ENCODE results near the gene FKBP1B. TPM values are rescaled to one million over a fixed set of nuclear protein-coding genes. Genes with fewer than 3 reads are reported as not detected.
"Not testable (repeated sequence)": the region's sequence is repeated elsewhere in the genome, so short reads cannot be mapped to it uniquely, and the experiment has no call there.

Gene FKBP1B
- total and polyA plus RNA-seq, 3 experiments from 2014 or later: 2.5 to 5.3 (median 3.7) TPM

DNA sequence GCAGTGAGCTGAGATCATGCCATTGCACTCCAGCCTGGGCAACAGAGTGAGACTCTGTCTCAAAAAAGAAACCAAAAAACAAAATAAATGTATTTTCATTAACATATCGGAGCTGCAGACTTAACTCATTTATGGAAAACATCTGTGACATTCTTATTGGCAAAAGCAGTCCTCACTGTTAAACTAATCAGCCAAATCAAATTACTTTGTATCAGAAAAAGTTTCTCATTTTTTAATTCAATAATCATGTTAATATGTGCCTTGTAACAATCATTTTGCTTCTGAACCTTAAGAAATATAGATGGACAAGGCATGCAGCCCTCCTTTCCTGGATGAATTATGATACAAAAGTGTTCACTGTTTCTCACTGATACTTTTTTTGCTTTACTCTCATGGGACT lies 53.1 kb downstream of the FKBP1B start:
- no peaks in the 10 kb centered on the region for H3K27me3 Mint-ChIP-seq
- Histone ChIP-seq H3K4me1 (ENCODE audit: insufficient read depth, low read length) (no peaks in the 10 kb centered on the region), H3K36me3 (ENCODE audit: insufficient read depth, low read length) (no peaks in the 10 kb centered on the region), H3K27me3 (ENCODE audit: insufficient read depth, low read length, poor library complexity, severe bottlenecking) (no peaks in the 10 kb centered on the region), H3K9me3 (ENCODE audit: low read length) (no peaks in the 10 kb centered on the region), H3K4me3 (ENCODE audit: low read length) (no peak overlapping the region), H3K27ac (ENCODE audit: low read depth, low read length) (no peak overlapping the region)
- H3K4me3 Mint-ChIP-seq: no peak overlapping the region
- no peak for DNase-seq
- no peaks in the 10 kb centered on the region for H3K4me1 Mint-ChIP-seq
- peaks cover 11 to 47% (median 15%) of the 10 kb centered on the region in 3 donors for H3K36me3 Mint-ChIP-seq
- CTCF ChIA-PET: interaction anchor here (1.0 kb wide), 1 partner anchor 19 kb away, joined by 3 read pairs; no protein-coding TSS in a partner anchor
- POLR2A ChIA-PET: no interaction called here
- no peak overlapping the region for H3K27ac Mint-ChIP-seq
- H3K9me3 Mint-ChIP-seq: peaks cover 3 to 34% (median 16%) of the 10 kb centered on the region in 5 donors

DNA sequence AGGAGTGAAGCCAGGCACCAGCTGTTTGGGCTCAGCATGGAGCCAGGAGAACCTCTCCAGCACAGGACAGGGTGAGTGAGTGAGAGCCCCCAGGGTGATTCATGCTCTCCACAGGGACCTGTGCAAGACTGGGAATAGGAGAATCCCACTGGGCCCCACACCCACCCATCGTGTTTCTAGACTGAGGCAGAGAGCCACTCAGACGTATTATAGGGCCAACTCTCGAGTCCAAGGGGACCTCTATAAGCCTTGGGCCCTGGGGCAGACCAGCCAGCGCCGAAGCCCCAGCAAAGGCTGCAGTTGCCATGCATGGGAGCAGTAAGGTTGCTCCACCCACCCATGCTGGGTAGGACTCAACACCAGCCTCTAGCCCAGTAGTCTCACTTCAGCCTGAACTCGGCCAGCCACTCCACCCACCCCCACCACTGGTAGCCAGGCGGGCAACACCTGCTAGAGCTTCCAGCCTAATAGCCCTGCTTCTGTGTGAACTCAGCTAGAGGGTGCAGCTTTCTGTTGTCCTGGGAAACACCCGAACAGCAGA lies 54.6 kb downstream of the FKBP1B start:
- Histone ChIP-seq H3K4me1 (ENCODE audit: insufficient read depth, low read length) (no peaks in the 10 kb centered on the region), H3K27ac (ENCODE audit: low read depth, low read length) (no peak overlapping the region), H3K27me3 (ENCODE audit: insufficient read depth, low read length, poor library complexity, severe bottlenecking) (no peaks in the 10 kb centered on the region), H3K4me3 (ENCODE audit: low read length) (no peak overlapping the region), H3K9me3 (ENCODE audit: low read length) (no peaks in the 10 kb centered on the region), H3K36me3 (ENCODE audit: insufficient read depth, low read length) (no peaks in the 10 kb centered on the region)
- Mint-ChIP-seq H3K36me3 (peaks cover 7 to 50% (median 15%) of the 10 kb centered on the region in 3 donors), H3K27me3 (no peaks in the 10 kb centered on the region), H3K27ac (no peak overlapping the region), H3K4me3 (no peak overlapping the region), H3K4me1 (no peaks in the 10 kb centered on the region), H3K9me3 (peaks cover 3 to 28% (median 19%) of the 10 kb centered on the region in 5 donors)
- DNase-seq: no peak
- POLR2A ChIA-PET: no interaction called here
- CTCF ChIA-PET: interaction anchor here (0.8 kb wide), 1 partner anchor 20 kb away, joined by 3 read pairs; the partner anchor contains the start of gene TP53I3

DNA sequence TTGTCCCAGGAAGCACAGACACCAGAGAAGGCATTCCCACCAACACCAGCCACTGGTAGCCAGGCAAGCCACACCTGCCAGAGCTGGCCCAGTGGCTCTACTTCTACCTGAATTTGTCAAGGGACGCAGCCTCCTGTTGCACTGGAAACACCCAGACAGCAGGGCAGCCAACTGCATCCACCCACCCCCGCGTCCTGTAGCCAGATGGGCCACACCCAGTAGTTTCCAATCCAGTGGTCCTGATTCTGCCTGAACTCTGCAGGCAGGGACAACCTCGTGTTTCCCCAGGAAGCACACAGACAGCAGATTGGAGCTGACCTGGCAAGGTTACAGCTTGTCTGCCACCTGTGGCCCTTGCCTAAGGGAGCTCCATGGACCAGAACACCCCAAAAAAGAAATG lies 55.4 kb downstream of the FKBP1B start:
- H3K27ac ChIP-seq (ENCODE audit: low read depth, low read length): no peak overlapping the region
- Mint-ChIP-seq H3K4me3 (no peak overlapping the region), H3K36me3 (peaks cover 7 to 47% (median 15%) of the 10 kb centered on the region in 3 donors), H3K27me3 (no peaks in the 10 kb centered on the region), H3K9me3 (peaks cover 3 to 25% (median 19%) of the 10 kb centered on the region in 5 donors), H3K4me1 (no peaks in the 10 kb centered on the region), H3K27ac (peak overlapping the region in 1 of 8 donors; percentile 18)
- no peaks in the 10 kb centered on the region for H3K4me1 ChIP-seq (ENCODE audit: insufficient read depth, low read length)
- no peaks in the 10 kb centered on the region for H3K9me3 ChIP-seq (ENCODE audit: low read length)
- no peak overlapping the region for H3K4me3 ChIP-seq (ENCODE audit: low read length)
- ChIA-PET CTCF (interaction anchor here (0.8 kb wide), 1 partner anchor 20 kb away, joined by 3 read pairs; the partner anchor contains the start of gene TP53I3), POLR2A (no interaction called here)
- H3K27me3 ChIP-seq (ENCODE audit: insufficient read depth, low read length, poor library complexity, severe bottlenecking): no peaks in the 10 kb centered on the region
- H3K36me3 ChIP-seq (ENCODE audit: insufficient read depth, low read length): no peaks in the 10 kb centered on the region
- DNase-seq: no peak

DNA sequence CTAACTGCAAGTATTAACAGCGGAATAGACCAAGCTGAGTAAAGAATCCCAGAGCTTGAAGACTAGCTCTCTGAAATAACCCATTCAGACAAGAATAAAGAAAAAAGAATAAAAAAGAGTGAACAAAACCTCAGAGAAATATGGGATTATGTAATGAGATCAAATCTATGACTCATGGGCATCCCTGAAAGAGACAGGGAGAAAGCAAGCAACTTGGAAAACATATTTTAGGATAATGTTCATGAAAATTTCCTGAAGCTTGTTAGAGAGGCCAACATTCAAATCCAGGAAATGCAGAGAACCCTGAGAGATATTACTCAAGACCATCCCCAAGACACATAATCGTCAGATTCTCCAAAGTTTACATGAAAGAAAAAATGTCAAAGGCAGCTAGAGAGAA lies 56.3 kb downstream of the FKBP1B start:
- no peaks in the 10 kb centered on the region for H3K36me3 ChIP-seq (ENCODE audit: insufficient read depth, low read length)
- no peaks in the 10 kb centered on the region for H3K27me3 ChIP-seq (ENCODE audit: insufficient read depth, low read length, poor library complexity, severe bottlenecking)
- no peaks in the 10 kb centered on the region for H3K9me3 ChIP-seq (ENCODE audit: low read length)
- Mint-ChIP-seq H3K27ac (no peak overlapping the region), H3K36me3 (peaks cover 7 to 41% (median 14%) of the 10 kb centered on the region in 3 donors), H3K4me1 (no peaks in the 10 kb centered on the region), H3K4me3 (no peak overlapping the region), H3K27me3 (no peaks in the 10 kb centered on the region), H3K9me3 (peaks cover 3 to 25% (median 19%) of the 10 kb centered on the region in 5 donors)
- no peak overlapping the region for H3K27ac ChIP-seq (ENCODE audit: low read depth, low read length)
- H3K4me3 ChIP-seq (ENCODE audit: low read length): no peak overlapping the region
- no peak for DNase-seq
- ChIA-PET POLR2A (no interaction called here), CTCF (no interaction called here)
- no peaks in the 10 kb centered on the region for H3K4me1 ChIP-seq (ENCODE audit: insufficient read depth, low read length)

DNA sequence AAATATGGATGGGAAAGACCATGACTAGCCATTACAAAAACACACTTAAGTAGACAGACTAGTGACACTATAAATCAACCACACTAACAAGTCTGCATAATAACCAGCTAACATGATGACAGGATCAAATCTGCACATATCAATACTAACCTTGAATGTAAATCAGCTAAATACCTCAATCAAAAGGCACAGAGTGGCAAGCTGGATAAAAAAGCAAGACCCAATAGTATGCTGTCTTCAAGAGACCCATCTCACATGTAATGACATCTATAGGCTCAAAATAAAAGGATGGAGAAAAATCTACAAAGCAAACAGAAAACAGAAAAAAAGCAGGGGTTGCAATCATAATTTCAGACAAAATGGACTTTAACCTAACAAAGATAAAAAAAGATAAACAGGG lies 57.2 kb downstream of the FKBP1B start:
- H3K4me1 ChIP-seq (ENCODE audit: insufficient read depth, low read length): no peaks in the 10 kb centered on the region
- POLR2A ChIA-PET: no interaction called here
- no peaks in the 10 kb centered on the region for H3K36me3 ChIP-seq (ENCODE audit: insufficient read depth, low read length)
- H3K4me3 ChIP-seq (ENCODE audit: low read length): no peak overlapping the region
- H3K27me3 ChIP-seq (ENCODE audit: insufficient read depth, low read length, poor library complexity, severe bottlenecking): no peaks in the 10 kb centered on the region
- H3K27me3 Mint-ChIP-seq: no peaks in the 10 kb centered on the region
- CTCF ChIA-PET: no interaction called here
- no peak overlapping the region for H3K4me3 Mint-ChIP-seq
- H3K36me3 Mint-ChIP-seq: peaks cover 7 to 41% (median 12%) of the 10 kb centered on the region in 3 donors
- H3K9me3 Mint-ChIP-seq: peaks cover 3 to 25% (median 17%) of the 10 kb centered on the region in 5 donors
- H3K27ac ChIP-seq (ENCODE audit: low read depth, low read length): no peak overlapping the region
- no peaks in the 10 kb centered on the region for H3K9me3 ChIP-seq (ENCODE audit: low read length)
- no peak for DNase-seq
- no peaks in the 10 kb centered on the region for H3K4me1 Mint-ChIP-seq
- no peak overlapping the region for H3K27ac Mint-ChIP-seq

DNA sequence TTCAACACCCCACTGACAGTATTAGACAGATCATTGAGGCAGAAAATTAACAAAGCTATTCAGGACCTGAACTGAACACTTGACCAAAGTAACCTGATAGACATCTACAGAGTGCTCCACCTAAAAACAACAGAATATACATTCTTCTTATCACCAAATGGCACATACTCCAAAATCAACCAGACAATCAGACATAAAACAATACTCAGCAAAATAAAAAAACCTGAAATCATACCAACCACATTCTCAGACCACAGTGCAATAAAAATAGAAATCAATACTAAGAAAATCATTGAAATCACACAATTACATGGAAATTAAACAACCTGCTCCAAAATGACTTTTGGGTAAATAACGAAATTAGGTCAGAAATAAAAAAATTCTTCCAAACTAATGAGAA lies 57.8 kb downstream of the FKBP1B start:
- DNase-seq: no peak
- no peaks in the 10 kb centered on the region for H3K4me1 Mint-ChIP-seq
- peaks cover 3 to 25% (median 17%) of the 10 kb centered on the region in 5 donors for H3K9me3 Mint-ChIP-seq
- Histone ChIP-seq H3K27ac (ENCODE audit: low read depth, low read length) (no peak overlapping the region), H3K4me3 (ENCODE audit: low read length) (no peak overlapping the region), H3K4me1 (ENCODE audit: insufficient read depth, low read length) (no peaks in the 10 kb centered on the region), H3K9me3 (ENCODE audit: low read length) (no peaks in the 10 kb centered on the region), H3K27me3 (ENCODE audit: insufficient read depth, low read length, poor library complexity, severe bottlenecking) (no peaks in the 10 kb centered on the region), H3K36me3 (ENCODE audit: insufficient read depth, low read length) (no peaks in the 10 kb centered on the region)
- H3K27me3 Mint-ChIP-seq: no peaks in the 10 kb centered on the region
- no peak overlapping the region for H3K4me3 Mint-ChIP-seq
- peaks cover 7 to 37% (median 9%) of the 10 kb centered on the region in 3 donors for H3K36me3 Mint-ChIP-seq
- no peak overlapping the region for H3K27ac Mint-ChIP-seq
- CTCF ChIA-PET: interaction anchor here (2.2 kb wide), 1 partner anchor 23 kb away, joined by 7 read pairs; the partner anchor contains the start of gene TP53I3
- POLR2A ChIA-PET: no interaction called here

DNA sequence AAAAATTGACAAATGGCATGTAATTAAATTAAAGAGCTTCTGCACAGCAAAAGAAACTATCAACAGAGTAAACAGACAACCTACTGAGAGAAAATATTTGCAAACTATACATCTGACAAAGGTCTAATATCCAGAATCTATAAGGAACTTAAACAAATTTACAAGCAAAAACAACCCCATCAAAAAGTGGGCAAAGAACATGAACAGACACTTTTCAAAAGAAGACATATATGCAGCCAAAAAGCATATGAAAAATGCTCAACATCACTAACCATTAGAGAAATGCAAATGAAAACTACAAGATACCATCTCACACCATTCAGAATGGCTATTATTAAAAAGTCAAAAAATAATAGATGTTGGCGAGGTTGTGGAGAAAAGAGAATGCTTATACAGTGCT lies 59.9 kb downstream of the FKBP1B start:
- H3K4me3 Mint-ChIP-seq, DNase-seq: not testable (repeated sequence)

DNA sequence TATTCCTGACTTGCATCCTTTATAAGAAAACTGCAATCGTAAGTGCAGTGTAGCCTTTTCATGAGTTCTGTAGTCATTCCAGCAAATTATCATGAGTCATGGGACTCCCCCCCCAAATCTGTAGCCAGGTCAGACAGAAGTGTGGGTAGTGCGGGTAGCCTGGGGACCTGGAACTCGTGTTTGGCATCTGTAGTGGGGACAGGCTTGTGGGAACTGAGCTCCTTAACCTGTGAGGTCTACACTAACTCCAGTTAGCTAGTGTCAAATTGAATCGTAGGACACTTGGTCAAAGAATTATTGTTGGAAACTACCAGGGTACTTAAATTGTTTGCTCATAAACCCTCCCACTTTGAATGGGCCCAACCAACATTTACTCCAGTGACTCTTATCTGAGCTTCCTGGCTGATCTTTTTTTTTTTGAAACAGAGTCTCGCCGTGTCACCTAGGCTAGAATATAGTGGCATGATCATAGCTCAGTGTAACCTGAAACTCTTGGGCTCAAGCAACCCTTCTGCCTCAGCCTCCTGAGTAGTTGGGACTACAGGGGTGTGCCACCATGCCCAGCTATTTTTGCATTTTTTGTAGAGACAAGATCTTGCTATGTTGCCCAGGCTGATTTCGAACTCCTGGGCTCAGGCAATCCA lies 61.2 kb downstream of the FKBP1B start:
- H3K27ac ChIP-seq (ENCODE audit: low read depth, low read length): no peak overlapping the region
- ChIA-PET POLR2A (no interaction called here), CTCF (no interaction called here)
- peaks cover 3 to 25% (median 14%) of the 10 kb centered on the region in 5 donors for H3K9me3 Mint-ChIP-seq
- no peaks in the 10 kb centered on the region for H3K4me1 ChIP-seq (ENCODE audit: insufficient read depth, low read length)
- H3K4me3 ChIP-seq (ENCODE audit: low read length): no peak overlapping the region
- peak overlapping the region in 1 of 8 donors; percentile 44 for H3K27ac Mint-ChIP-seq
- no peak overlapping the region for H3K4me3 Mint-ChIP-seq
- no peaks in the 10 kb centered on the region for H3K27me3 Mint-ChIP-seq
- no peaks in the 10 kb centered on the region for H3K4me1 Mint-ChIP-seq
- H3K36me3 ChIP-seq (ENCODE audit: insufficient read depth, low read length): no peaks in the 10 kb centered on the region
- H3K27me3 ChIP-seq (ENCODE audit: insufficient read depth, low read length, poor library complexity, severe bottlenecking): no peaks in the 10 kb centered on the region
- no peaks in the 10 kb centered on the region for H3K9me3 ChIP-seq (ENCODE audit: low read length)
- peaks cover 1 to 32% (median 3%) of the 10 kb centered on the region in 3 donors for H3K36me3 Mint-ChIP-seq
- DNase-seq: no peak

More for the DNA sequence above, 59.9 kb downstream of the FKBP1B start:
- H3K4me1 Mint-ChIP-seq; POLR2A ChIA-PET; H3K27me3 Mint-ChIP-seq; H3K27ac ChIP-seq (ENCODE audit: low read depth, low read length); H3K4me1 ChIP-seq (ENCODE audit: insufficient read depth, low read length); H3K36me3 ChIP-seq (ENCODE audit: insufficient read depth, low read length); H3K27ac Mint-ChIP-seq; H3K4me3 ChIP-seq (ENCODE audit: low read length); H3K27me3 ChIP-seq (ENCODE audit: insufficient read depth, low read length, poor library complexity, severe bottlenecking); H3K9me3 ChIP-seq (ENCODE audit: low read length): not testable (repeated sequence)
- CTCF ChIA-PET: interaction anchor here (2.2 kb wide), 1 partner anchor 25 kb away, joined by 7 read pairs; the partner anchor contains the start of gene TP53I3
- peaks cover 1 to 38% (median 3%) of the 10 kb centered on the region in 3 donors for H3K36me3 Mint-ChIP-seq
- H3K9me3 Mint-ChIP-seq: peaks cover 3 to 25% (median 17%) of the 10 kb centered on the region in 5 donors
